ENCODE results near the gene GDAP1L1.
A peak's percentile ranks its signal among the peaks of the same experiment; 100 is the strongest.

GDAP1L1 gene

DNA sequence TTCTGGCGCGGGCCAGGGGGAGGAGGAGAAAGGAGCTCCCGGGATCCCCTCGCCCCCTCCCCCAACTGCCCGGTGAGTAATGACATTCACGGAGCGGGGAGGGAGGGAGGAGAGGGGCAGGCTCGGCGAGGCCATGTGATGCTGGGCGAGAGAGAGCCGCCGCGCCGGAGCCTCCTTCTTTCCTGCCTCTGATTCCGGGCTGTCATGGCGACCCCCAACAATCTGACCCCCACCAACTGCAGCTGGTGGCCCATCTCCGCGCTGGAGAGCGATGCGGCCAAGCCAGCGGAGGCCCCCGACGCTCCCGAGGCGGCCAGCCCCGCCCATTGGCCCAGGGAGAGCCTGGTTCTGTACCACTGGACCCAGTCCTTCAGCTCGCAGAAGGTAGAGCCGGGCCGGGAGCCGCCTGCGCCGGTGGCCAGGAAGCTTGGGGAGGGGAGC, at the start of gene GDAP1L1:
TSS of gene GDAP1L1 (plus strand) at position 178 of the 441 bp plus-strand sequence. CDS start at position 205, 27 bp downstream.
- DNase-seq (ENCODE audit: low read depth, low spot score) = no peak

DNA sequence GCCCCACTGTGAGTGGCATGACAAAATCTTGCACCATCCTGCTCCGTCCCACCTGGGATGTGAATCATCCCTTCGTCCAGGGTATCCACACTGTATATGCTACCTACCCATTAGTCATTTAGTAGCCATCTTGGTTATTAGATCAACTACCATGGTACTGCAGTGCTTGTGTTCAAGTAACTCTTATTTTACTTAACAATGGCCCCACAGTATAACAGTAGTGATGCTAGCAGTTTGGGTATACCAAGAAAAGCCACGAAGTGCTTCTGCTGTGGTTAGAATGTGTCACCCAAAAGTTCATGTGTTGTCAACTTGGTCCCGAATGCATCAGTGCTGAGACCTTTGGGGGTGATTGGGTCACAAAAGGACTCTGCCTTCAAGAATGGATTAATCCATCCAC, 48.2 kb upstream of the GDAP1L1 start:
- DNase-seq (ENCODE audit: low read depth, low spot score) = no peak

DNA sequence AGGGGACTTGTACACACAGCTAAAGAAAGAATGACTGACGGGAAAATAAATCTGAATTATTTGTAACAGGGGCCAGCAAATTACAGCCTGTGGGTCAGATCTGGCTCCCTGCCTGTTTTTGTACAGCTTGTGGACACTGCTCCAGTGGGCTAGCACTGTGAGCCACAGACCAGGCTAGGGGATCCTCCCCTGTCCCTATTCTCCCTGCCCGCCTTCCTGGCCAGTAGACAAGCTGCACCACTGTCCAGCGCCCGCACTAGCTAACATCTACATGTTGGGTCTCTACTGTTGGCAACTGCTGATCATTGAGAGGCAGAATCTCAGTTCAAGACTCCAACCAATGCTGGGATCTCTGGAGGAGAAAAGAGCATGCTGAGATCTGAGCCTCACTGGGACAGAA, 47.2 kb upstream of the GDAP1L1 start:
- no peak for DNase-seq (ENCODE audit: low read depth, low spot score)

DNA sequence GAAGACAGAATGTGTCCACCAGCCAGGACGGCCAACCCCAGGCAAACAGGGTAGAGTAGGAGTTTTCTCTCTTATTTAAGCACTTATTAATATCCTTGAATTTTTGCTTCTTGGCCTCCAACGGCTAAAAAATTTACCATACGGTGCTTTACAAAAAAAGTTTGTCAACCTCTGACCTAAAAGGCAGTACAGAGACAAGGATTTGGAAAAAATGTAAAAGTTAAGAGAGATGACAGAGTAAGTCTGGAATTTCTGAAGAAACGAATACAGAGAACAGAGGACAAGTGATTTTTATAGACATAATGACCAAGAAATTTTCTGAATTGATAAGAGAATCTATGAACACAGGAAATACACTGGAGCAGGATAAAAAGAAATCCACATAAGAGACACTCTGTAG, 46.7 kb upstream of the GDAP1L1 start:
- no peak for DNase-seq (ENCODE audit: low read depth, low spot score)

DNA sequence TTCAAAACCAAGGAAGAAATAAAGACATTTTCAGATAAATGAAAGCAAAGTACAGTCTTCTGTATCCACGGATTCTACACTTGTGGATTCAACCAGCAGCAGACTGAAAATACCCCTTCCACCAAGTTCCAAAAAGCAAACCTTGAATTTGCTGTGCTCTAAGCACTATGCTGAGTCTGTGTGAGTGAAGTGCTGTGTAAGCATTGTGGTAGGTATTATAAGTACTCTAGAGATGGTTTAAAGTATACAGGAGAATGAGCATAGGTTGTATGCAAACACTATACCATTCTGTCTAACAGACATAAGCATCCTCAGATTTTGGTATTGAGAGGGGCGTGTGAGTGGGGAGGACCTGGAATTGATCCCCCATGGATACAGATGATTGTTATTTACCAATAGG, 46.1 kb upstream of the GDAP1L1 start:
- no peak for DNase-seq (ENCODE audit: low read depth, low spot score)

DNA sequence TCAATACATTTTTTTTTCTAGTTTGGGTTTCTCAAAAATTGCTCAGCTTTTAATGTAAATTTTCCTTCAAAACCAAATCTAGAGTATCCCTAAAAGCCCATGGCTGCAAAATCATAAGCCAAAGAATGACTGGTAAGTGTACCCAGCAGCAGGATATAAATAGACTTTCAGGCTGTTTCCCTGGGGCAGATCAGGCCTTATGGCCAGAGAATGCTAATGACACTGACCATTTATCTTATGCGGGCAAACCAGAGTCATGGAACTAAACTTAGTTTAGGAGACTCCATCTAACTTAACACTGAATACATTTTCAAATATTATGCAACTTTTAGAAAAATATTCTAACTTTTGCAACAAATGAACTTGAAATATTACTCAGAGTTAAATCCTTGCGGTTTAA, 43.9 kb upstream of the GDAP1L1 start:
- DNase-seq (ENCODE audit: low read depth, low spot score) = no peak

DNA sequence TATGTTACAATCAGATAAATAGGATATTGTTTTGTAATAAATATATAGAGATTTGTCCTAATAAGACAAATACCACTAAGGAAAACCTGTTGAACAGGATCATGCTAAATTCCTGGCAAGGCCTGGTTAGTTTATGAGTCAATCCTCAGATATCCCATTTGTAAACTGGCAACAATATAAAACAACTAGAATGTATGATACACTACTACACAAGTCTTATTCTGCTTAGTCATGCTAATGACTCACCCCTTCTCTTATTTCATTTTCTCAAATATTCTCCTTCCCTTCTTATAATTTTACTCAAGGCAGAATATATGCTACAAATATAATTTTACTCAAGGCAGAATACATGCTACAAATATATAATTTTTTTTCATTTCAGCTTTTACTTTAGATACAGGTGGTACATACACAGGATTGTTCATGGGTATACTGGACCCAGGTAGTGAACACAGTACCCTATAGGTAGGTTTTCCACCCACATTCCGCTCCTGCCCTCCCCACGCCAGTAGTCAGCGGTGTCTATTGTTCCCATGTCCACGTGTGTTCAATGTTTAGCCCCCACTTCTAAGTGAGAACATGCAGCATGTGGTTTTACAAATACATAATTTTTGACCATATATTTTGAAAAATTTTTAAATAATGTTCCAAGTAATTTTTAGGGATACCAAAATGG, 42.8 kb upstream of the GDAP1L1 start:
- no peak for DNase-seq (ENCODE audit: low read depth, low spot score)

DNA sequence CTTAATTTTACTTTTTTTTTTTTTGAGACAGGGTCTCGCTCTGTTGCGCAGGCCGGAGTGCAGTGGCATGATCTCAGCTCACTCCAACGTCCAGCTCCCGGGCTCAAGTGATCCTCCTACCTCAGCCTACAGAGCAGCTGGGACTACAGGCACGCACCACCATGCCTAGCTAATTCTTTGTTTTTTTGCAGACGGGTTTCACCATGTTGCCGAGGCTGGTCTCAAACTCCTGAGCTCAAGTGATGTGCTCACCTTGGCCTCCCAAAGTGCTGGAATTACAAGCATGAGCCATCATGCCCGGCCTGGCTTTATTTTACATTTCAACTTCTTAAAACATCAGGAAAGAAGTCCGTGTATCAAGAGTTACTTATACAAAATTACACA, 42.3 kb upstream of the GDAP1L1 start:
- no peak for DNase-seq (ENCODE audit: low read depth, low spot score)

DNA sequence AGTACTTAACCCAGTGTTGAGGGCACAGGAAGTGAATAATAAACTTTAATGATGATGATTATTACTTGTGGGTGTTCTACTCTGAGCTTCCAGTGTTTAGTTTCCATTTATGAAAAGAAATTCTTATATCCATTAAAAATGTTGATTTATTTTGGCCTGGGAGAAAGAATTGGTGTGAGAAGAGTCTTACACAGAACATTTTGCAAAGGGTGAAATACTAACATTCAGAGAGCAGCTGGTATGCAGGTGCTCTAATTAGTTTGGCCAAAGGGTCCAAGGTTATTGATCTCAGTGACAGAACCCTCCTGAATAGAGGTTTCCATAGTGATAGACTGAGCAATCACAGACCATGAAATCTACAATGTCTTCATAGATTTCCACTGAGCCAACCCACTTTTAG, 41.0 kb upstream of the GDAP1L1 start:
- DNase-seq (ENCODE audit: low read depth, low spot score) = no peak

DNA sequence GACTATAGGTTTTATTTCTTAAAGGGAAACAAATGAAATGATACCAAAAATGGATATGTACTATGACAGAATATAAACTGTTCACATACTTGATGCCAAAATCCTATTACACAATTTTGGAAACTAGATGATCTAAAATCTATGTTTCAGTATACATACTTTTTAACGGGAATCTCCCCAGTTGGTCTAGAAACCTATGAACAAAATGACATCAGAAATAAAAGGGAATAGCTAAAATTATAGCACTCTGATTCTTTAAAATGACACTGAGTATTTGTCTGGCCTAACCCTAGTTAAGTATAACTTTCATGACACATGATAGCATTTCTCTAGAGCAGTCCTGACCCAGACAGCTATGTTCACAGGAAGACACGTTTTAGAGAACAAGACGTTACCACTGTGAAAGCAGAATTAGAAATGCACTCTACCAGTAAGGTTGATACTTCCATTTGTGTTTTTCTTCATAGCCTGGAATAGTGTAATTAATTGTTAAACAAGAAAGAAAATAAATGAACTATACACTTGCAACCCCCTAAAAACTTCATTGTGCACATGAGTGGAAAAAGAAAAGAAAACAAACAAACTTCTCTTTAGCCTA, 39.9 kb upstream of the GDAP1L1 start:
- no peak for DNase-seq (ENCODE audit: low read depth, low spot score)

DNA sequence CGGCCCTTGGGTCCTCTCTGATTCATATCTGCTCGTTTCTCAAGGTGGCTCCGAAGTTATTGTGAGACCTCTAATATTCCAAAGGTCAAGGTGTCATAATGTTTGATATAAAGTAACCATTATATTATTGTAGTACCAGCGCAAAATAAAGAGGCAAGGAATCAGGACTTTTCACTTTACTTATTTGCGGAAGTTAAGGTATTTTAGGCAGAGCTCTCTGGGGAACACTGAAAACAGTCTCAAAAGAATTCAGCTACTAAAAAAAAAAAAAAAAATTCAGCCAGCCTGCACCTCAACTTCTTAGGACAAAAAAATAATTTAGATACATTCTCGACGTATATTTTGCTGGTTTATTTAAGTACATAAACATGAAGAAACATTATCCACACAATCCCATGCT, 38.9 kb upstream of the GDAP1L1 start:
- no peak for DNase-seq (ENCODE audit: low read depth, low spot score)

DNA sequence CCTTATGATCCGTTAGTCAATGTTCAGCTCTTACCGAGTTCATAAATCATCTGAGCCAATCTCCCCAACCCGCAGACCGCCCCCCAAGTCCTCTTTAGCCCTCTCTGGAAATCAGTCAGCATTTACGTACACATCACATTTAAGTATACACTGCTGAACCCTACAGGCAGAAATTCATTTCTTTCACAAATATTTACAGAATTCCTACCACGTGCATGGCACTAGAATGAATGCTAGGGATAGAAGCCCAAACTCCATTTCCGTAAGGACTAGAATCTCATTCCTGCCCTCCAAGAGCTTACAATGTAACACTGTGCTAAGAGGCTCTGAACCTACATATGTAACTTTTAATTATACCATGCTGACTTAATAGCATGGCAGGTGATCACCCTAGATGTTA, 38.3 kb upstream of the GDAP1L1 start:
- no peak for DNase-seq (ENCODE audit: low read depth, low spot score)

DNA sequence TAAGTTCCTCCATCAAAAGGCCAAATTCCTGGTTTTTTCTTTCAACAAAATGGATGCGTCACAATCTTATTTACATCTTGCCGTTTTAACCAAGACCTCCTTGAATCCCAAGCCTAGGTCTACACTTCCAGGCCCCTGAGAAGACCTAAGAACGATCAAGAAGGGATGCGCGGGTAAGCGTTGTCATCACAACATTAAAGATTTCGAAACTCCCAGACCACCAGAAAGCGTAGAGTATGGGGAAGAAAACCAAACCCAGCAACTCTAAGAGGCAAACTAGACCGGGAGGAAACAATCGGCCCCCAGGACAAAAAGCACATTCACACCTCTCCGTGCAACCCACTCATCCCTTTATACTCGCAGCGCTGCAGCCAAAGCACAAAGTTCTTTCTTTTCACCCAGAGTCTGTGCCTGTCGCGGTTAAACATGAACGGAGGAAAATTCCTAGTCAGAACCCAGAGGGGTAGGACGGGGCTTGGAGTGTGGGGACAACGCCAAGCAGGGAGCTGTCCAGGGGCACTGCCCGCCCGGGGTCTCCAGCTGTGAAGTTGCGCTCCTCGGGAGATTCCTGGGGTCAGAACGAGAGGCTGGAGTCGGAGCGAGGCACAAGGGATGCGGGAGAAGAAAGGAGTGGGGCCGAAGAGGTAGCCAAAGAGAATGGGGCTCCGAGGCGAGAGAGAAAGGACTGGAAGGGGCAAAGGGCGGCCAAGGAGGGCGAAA, 37.3 kb upstream of the GDAP1L1 start:
- DNase-seq (ENCODE audit: low read depth, low spot score) = no peak

DNA sequence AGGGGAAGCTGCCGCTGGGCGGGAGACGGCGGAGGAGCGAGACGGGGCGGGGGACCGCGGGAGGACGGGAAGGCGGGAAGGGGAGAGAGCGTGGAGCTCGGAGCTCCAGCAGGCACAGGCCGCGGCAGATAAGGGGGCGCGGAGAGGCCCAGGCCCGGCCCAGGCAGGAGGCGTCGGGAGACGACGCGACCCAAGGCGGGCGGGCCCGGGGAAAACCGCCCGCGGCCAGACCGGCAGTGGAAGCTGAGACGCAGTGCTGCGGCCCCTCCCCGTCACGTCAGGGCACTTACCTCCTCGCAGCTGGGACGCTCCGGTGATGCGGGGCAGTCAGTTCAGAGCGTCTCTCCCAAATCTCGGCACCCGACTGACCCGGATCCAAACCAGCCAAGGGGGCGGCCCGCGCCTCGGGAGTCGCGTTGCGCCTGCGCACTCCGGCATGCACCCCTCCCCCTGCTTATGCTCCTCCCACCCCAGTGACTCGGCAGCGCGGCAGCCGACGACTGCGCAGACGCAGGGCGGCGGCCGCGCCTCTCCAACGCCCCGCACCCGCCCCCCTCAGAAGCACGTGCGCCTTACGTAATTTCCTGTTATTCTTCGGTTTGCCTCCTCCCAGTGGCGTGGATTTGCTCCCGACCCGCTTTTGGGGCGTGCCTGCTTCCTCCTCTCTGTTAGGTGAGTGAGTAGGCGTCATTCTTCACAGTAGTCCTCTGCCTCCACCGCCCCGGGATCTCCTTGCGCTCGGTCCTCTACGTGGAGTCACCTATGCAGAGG, 36.5 kb upstream of the GDAP1L1 start, which contains the start of gene OSER1:
TSS of gene OSER1 (minus strand) at position 366 of the 771 bp plus-strand sequence. CDS start 3,814 bp downstream, outside the sequence.
- peak; percentile 83 for DNase-seq (ENCODE audit: low read depth, low spot score)

DNA sequence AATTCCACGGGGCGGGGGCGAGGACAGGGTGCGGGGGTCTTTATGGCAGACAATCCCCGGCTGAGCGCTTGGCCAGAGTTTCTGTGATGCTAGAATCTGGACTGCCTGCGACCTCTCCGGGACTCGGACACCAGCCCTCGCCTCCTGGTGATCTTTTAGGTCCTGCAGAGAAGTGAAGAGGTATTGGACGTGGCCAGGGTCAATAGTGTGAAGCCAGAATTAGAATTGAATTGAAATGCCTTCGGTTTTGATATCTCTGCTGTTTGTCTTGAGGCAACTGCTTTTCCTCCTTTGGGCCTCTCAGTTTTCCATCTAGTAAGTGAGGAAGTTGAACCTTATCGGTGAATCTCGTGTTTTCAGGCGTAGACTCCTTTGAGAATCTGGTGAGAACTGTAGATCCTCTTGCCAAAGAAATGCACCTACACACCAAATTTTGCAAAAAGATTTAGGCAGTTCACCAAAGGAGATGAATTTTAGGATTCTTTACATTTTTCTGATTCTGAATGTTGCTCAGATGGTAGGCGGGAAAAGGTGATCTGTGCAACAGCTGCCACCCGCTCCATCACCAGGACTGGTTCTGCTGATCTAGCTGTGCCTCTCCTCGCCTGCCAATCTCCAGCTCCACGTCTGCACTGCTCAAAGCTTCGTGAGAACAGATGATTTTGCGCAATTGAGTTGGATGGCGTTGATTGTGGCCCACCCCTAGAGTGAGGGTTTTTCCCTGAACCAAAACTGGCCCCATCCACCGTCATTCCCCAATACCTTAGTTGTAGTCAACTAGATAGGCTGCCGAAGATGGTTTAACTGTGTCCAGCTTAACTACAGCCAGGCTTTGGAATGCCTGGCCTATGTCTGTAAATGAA, 35.7 kb upstream of the GDAP1L1 start:
- no peak for DNase-seq (ENCODE audit: low read depth, low spot score)

DNA sequence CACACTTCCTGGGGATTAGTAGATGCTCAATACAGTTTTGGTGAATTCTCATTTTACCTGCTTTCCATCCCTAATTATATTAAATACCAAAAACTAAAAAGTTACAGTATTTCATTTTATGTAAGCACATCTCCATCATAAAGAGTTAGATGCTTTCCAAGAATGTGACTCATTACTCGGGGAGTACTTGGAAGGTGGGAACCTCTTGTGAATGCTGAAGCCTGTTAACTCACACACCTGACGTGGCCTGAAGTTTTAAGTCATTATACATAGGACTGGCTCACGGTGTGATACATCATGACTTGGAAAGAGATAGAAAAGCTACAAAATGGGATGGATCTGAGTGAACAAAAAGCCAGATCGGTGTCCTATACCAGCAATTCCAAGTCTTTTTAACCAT, 34.3 kb upstream of the GDAP1L1 start:
- DNase-seq (ENCODE audit: low read depth, low spot score) = no peak

DNA sequence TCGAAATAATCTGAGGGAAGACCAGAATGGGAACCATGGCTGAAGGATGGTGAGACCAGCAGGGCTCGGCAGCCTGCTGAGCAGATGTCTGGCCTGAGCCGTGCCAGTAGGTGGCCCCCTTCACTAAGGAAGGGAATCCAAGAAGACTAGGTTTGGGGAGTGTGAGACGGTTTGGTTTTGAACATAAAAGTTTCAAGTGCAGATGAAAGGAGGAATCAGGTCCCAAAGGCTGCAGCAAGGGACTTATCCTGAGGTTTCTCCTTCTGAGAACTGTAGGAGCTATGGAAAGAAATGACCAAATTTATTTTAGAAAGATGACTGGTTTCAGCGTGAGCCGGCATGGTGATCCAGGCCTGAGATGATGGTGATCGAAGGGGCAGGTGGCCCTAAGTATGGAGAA, 32.0 kb upstream of the GDAP1L1 start:
- no peak for DNase-seq (ENCODE audit: low read depth, low spot score)

DNA sequence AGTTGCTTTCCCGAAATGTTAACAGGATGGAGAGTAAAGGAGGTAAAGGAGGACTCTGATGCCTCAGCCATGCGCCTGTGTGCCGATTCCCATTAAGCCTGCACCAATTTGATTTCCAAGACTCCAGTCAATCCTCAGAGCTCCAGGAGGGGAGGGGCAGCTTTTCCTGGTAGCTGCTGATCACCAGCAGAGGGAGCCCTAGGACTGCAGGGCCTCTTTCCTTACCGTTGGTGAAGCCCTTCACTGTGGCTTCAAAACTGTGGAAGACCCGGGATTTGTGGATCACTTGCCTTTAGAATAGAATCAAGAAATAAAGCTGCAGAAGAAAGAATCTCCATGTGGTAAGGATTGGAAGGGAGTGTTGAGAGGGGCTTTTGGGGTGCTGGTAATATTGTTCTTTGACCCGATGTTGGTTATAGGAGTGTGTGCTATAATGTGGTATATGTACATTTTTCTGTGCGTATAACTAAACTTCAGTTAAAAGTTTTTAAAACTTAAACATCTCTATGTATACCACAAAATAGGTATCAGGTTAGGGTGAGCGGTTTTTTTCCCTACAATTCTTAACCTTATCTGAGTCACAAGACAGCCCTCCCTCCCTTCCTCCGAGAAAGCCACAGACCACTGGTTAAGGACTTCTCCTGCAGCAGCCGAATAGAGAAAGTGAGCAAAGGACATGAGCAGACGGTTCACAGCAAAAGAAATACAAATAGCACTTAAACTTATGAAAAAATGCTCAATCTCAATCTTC, 29.6 kb upstream of the GDAP1L1 start:
- no peak for DNase-seq (ENCODE audit: low read depth, low spot score)

DNA sequence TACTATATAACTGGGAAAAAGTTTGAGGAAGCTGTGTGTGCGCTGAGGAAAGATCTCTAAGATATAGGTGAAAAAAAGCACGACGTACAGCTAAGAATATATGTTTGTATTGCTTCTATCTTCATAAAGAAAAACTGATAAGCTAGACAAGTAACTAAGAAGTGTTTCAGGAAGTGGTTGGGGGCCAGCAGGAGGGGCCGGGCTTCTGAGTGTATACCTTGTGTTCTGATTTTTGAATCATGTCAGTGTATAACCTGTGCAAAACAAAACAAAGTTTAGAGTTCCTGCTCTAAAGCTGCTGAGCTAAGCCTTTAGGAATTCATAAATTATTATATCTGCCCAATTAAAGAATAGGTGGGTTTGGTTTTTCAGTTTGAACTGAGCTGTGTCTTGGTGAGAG, 28.7 kb upstream of the GDAP1L1 start:
- no peak for DNase-seq (ENCODE audit: low read depth, low spot score)

DNA sequence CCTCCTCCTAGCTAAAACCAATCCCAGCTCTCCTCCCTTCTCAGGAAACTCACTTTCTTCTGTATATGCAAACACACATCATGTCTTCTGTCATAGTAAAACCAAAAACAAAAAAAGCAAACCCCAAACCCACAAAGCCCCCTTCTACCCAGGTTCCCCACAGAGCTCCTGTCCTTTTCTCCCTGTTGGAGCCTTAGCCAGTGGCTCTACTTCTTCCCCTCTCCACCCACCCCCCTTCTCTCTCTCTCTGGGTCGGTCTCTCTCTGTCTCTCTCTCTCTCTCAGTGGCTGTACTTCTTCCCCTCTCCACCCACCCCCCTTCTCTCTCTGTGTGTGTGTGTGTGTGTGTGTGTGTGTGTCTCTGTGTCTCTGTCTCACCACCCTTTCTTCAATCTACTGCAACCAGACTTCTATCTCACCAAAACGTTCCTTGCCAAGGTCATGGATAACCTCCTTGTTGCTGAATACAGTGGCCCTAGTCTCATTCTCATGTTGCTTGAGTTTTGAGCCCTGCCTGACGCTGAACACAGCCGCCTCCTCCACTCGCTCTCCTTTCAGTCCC, 27.9 kb upstream of the GDAP1L1 start:
- DNase-seq (ENCODE audit: low read depth, low spot score) = no peak
